Urinary bladder (tissue), 4 donors: ENCODE data around the gene ARHGAP1. TPM values are rescaled to one million over a fixed set of nuclear protein-coding genes. Genes with fewer than 3 reads are reported as not detected.

ENCODE experiments used
- DNase-seq: peaks from one replicate; pipeline ENCODE4 v3.0.0-alpha.2; 2015; ENCODE audit errors: extremely low spot score
- H3K27ac ChIP-seq: one replicate; pipeline ENCODE4 v1.5.1; 2013; ENCODE audit warnings: low read depth, mild to moderate bottlenecking, moderate library complexity
- H3K36me3 ChIP-seq: one replicate; pipeline ENCODE4 v1.6.1; 2013; ENCODE audit warnings: mild to moderate bottlenecking, moderate library complexity; ENCODE audit not compliant: insufficient read depth
- H3K4me1 ChIP-seq: one replicate; pipeline ENCODE4 v1.6.1; 2013; ENCODE audit warnings: mild to moderate bottlenecking, moderate library complexity; ENCODE audit not compliant: insufficient read depth
- H3K4me3 ChIP-seq: one replicate; pipeline ENCODE4 v1.5.1; 2013; ENCODE audit warnings: low read depth, low read length
- WGBS: extraction: QIAGEN DNeasy Blood & Tissue Kit; methylation state at CpG from one replicate; pipeline ENCODE4 v1.1.7; 2013; 5-methylcytosine and 5-hydroxymethylcytosine counted together
- polyA plus RNA-seq: library from polyadenylated mRNA; stranded (reverse); fragments of 200-250 nt; gene quantifications from one replicate; pipeline ENCODE4 v1.2.3, GENCODE V29; 2013
- total RNA-seq: library from RNA; depleted of rRNA; stranded (reverse); fragments of >200 nt; gene quantifications from one replicate; pipeline ENCODE4 v1.2.3, GENCODE V29; 2014
- donor health status: healthy with polysubstance abuse.
- donor health status: healthy.

The ARHGAP1 gene
- total and polyA plus RNA-seq, 2 donors = 41.8 to 128 TPM

DNA sequence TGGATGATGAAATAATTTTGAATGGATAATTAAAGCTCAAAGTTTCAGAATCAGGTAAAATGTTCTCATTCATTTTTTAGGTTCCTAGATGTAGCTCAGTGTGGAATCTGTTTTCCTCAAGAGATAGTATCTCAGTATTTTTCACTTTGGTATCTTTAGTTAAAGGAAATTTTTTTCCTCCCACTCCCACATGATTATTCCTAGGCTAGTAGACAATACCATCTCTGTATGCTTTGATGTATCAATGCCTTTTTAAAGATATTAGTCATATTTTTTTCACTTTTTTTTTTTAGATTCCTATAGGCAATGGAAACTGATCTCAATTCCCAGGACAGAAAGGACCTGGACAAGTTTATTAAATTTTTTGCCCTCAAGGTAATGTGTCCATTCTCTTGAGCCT is 56.4 kb downstream of the ARHGAP1 start:
- no peak overlapping the region for H3K4me3 ChIP-seq
- H3K4me1 ChIP-seq = no peaks in the 10 kb centered on the region
- no peak for DNase-seq
- H3K27ac ChIP-seq = no peak overlapping the region
- no peaks in the 10 kb centered on the region for H3K36me3 ChIP-seq

DNA sequence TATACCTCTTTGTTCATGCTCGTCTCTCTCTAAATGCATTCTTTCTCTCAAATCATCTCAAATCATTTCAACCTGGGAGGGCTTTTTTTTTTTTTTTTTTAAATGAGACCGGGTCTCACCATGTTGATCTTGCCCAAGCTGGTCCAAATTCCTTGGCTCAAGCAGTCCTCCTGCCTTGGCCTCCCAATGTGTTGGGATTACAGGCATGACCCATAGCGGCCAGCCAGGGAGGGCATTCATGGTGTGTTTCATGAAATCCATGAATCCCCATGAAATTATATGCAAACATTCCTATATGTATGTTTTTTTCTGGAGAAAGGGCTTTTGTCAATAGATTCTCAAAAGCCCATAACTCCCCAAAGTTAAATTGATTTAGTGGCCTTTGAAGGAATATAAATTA is 56.9 kb downstream of the ARHGAP1 start:
- WGBS = 83% methylated on average over 3 of the region's 3 CpGs
- H3K36me3 ChIP-seq = no peaks in the 10 kb centered on the region
- no peaks in the 10 kb centered on the region for H3K4me1 ChIP-seq

DNA sequence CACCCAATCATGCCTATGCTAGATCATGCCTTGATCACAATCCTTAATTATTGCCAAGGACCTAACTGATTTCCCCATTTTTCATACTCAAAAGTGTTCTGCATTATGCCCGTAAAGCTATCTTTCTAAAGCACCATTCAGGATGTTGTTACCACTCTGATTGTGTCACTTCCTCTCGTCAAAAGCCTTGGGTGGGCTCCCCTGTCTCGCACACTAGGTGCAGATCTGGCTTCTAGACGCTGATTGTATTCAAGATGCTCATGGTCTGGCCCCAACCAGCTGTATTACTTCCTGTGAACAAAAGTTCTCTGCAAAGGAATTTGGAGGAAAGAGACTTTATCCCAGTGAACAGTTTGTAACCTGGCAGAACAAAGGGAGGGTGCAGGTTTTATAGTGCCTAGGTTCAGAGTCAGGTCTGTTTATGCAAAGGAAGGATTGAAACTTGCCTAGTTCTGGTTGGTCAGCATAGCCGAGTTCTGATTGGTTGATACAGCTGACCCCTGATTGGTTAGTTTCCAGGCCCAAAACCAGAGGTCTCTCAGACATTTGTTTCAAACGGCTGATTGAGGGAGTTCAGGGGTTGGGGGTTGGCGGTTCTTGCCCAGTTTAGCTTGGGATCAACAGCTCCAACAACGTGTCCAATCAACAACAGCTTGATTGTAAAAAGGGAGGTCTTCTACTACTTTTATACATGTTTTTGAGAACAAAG is 57.6 kb downstream of the ARHGAP1 start:
- no peak overlapping the region for H3K27ac ChIP-seq
- 92% methylated on average over 8 of the region's 8 CpGs for WGBS
- DNase-seq = no peak
- H3K4me3 ChIP-seq = no peak overlapping the region
- no peaks in the 10 kb centered on the region for H3K4me1 ChIP-seq
- no peaks in the 10 kb centered on the region for H3K36me3 ChIP-seq

More for the DNA sequence above, 56.9 kb downstream of the ARHGAP1 start:
- DNase-seq = no peak
- H3K4me3 ChIP-seq = no peak overlapping the region
- H3K27ac ChIP-seq = no peak overlapping the region

DNA sequence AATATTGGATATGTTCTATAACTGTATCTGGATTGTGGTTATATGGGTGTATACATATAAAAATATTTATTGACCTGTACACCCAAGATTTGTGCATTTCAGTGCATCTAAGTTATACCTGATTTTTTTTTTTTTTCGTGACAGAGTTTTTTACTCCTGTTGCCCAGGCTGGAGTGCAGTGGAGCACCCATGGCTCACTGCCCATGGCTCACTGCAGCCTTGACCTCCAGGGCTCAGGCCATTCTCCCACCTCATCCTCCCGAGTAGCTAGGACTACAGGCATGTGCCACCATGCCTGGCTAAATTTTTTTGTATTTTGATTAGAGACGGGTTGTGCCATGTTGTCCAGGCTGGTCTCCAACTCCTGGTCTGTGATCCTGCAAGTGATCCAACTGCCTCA is 58.8 kb downstream of the ARHGAP1 start:
- Histone ChIP-seq H3K4me1 (no peaks in the 10 kb centered on the region), H3K36me3 (no peaks in the 10 kb centered on the region), H3K27ac (no peak overlapping the region), H3K4me3 (no peak overlapping the region)
- no peak for DNase-seq
- 93% methylated on average over 3 of the region's 3 CpGs for whole genome bisulfite sequencing

DNA sequence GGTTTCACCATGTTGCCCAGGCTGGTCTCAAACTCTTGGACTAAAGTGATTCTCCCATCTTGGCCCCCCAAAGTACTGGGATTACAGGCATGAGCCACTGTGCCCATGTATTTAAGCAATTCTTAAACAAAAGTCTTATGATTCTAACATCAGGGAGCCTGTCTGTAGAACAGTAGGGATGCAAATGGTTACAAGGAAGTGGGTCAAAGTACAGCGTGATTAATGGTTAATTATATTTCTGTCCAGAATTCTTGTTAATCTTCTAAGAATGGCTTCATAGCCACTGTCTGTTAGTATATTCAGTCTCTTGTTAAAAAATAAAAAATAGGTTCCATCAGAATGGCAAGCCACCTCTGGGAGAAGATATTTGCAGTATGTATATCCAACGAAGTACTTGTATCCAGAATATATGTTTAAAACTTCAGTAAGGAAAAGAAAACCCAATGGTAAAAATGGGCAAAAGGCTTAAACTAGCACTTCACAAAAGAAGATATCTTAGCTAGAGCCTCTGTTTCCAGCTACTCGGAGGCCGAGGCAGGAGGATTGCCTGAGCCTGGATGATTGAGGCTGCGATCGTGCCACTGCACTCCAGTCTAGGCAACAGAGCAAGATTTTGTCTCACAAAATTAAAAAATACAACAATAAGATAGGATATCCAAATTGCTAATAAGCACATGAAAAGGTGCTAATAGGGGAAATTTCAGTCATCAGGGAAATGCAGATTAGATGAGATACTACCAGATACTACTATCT is 60.2 kb downstream of the ARHGAP1 start:
- Histone ChIP-seq H3K36me3 (no peaks in the 10 kb centered on the region), H3K4me3 (no peak overlapping the region), H3K4me1 (no peaks in the 10 kb centered on the region), H3K27ac (no peak overlapping the region)
- no peak for DNase-seq
- 97% methylated on average over 6 of the region's 6 CpGs for WGBS

DNA sequence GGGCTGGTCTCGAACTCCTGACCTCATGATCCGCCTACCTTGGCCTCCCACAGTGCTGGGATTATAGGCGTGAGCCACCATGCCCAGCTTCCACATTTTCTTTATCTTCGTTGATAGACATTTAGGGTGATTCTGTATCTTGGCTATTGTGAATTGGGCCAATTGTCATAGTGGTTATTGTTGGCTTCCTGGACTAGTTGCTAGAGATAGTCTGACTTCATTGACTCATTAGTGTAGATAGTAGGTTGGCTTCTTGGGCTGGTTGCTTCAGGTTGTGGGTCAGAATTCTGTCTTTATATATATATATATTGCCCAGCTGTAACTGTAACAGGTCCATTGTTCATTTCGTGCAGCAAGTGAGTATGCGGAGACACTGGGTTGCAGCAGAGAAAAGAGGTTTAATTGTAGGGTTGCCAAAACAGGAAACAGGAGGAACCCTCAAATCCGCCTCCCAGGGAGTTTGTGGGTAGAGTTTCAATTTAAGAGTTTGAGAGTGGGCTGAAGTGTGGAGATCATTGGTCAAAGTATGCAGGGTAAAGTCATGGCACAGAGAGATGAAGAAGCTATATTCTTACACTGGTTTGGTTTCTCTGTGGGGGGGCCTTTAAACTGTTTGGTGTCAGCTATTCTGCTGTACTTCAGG is 61.1 kb downstream of the ARHGAP1 start:
- no peaks in the 10 kb centered on the region for H3K36me3 ChIP-seq
- no peak overlapping the region for H3K4me3 ChIP-seq
- DNase-seq = no peak
- WGBS = 97% methylated on average over 7 of the region's 7 CpGs
- no peak overlapping the region for H3K27ac ChIP-seq
- no peaks in the 10 kb centered on the region for H3K4me1 ChIP-seq

DNA sequence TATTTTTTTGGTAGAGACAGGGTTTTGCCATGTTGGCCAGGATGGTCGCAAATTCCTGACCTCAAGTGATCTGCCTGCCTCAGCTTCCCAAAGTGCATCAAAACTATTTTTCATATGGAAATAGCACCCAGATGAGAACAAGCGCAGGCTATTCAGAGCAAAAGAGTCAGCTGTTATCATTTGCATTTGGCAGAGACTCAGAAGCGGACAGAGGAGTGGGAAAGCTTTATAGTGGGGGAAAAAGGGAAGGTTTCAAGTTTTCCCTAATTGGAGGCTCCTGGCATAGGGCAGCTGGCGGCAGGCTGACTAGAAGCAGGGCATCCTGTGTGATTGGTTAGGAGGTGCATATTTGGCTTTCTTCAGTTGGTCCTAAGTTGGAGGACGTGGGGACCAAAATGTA is 62.9 kb downstream of the ARHGAP1 start:
- DNase-seq = no peak
- Histone ChIP-seq H3K36me3 (peaks cover 2% of the 10 kb centered on the region), H3K4me3 (no peak overlapping the region), H3K4me1 (no peaks in the 10 kb centered on the region), H3K27ac (no peak overlapping the region)
- 94% methylated on average over 5 of the region's 5 CpGs for WGBS

DNA sequence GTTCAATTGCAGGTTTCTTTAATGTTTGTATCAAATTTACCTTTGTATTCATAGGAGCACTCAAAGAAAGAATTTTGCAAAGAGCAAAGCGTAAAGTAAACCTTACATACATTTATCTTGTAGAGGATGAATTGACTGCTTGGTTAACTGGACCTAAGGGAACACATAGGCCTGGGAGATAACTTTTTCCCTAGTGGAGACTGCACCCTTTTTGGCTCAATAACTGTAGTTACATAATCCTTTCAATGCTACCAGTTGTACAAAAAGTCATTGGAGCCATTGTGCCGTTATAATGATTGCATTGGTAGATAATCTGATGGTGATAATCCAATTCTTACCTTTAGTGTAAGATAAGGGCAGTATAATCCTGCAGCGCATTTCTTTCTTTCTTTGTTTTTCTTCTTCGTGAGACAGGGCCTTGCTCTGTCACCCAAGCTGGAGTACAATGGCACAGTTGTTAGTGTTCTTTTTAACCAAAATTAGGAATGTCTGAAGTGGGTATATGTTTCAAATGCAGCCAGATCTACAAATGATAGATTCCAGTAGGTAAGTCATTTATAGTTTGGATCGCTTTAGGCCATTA is 64.8 kb downstream of the ARHGAP1 start:
- DNase-seq = no peak
- no peaks in the 10 kb centered on the region for H3K4me1 ChIP-seq
- H3K36me3 ChIP-seq = peaks cover 3% of the 10 kb centered on the region
- no peak overlapping the region for H3K4me3 ChIP-seq
- H3K27ac ChIP-seq = no peak overlapping the region
- WGBS = 90% methylated on average over 5 of the region's 5 CpGs

DNA sequence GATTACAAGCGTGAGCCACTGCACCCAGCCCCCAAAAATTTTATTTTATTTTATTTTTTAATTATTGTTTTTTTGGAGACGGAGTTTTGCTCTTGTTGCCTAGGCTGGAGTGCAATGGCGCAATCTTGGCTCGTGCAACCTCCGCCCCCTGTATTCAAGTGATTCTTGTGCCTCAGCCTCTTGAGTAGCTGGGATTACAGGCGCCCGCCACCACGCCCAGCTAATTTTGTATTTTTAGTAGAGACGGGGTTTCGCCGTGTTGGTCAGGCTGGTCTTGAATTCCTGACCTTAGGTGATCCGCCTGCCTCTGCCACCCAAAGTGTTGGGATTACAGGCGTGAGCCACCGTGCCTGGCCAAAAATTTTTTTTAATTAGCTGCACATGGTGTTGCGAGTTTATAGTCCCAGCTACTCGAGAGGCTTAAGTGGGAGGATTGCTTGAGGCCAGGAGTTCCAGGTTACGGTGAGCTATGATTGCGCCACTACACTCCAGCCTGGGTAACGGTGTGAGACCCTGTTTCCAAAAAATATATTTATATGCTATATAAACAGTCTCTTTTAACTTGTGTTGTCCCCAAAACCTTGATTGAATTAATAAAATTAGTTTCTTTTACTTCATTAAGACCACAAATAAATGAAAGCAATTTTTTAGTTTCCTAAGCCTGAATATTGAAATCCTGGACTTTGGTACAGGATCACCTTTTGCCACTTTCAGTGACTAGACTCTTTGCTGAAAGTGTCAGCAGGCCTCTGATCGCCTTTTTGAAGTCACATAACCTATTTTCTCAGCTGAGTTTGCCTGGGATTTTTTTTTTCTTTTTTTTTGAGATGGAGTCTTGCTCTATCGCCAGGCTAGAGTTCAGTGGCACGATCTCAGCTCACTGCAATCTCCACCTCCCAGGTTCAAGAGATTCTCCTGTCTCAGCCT is 66.9 kb downstream of the ARHGAP1 start:
- WGBS = 92% methylated on average over 22 of the region's 22 CpGs
- H3K36me3 ChIP-seq = peaks cover 3% of the 10 kb centered on the region
- no peak overlapping the region for H3K27ac ChIP-seq
- H3K4me1 ChIP-seq = no peaks in the 10 kb centered on the region
- no peak for DNase-seq
- H3K4me3 ChIP-seq = no peak overlapping the region

DNA sequence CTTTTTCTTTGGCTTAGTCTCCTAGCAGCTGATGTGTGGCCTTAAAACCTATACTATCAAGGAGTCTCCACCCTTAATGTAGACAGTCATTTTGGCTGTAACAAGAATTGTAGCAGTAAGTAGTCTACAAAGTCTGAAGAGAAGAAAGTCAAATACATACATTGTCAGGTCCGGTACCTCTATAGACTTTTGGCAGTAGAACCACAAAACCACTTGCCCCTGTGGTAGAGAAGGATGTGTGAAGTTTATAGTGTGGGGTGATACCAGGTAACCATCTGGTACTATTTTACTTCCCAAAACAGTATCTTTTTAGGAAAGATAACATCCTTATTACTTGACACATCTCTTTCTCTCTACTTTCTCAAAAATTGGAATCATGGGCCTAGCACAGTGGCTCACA is 67.9 kb downstream of the ARHGAP1 start:
- peaks cover 3% of the 10 kb centered on the region for H3K36me3 ChIP-seq

DNA sequence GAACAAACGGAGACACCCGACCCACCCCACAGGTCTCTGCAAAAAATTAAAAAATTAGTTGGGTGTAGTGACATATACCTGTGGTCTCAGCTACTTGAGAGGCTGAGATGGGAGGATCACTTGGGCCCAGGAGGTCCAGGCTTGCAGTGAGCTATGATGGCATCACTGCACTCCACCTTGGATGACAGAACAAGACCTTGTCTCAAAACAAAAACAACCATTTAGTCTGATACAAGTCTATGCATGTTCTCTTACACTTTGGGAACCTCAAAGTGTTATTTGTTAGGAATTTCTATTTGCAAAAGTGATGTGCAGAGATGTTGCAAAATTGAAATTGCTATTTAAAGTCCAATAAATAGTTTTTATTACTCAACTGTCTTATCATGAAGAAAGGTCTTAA is 68.7 kb downstream of the ARHGAP1 start:
- H3K36me3 ChIP-seq = peaks cover 3% of the 10 kb centered on the region
- DNase-seq = no peak
- H3K4me1 ChIP-seq = no peaks in the 10 kb centered on the region
- H3K4me3 ChIP-seq = no peak overlapping the region
- 97% methylated on average over 2 of the region's 2 CpGs for whole genome bisulfite sequencing
- no peak overlapping the region for H3K27ac ChIP-seq

More for the DNA sequence above, 67.9 kb downstream of the ARHGAP1 start:
- 95% methylated on average over 1 of the region's 1 CpG for WGBS
- H3K27ac ChIP-seq = no peak overlapping the region
- DNase-seq = no peak
- no peak overlapping the region for H3K4me3 ChIP-seq
- H3K4me1 ChIP-seq = no peaks in the 10 kb centered on the region

DNA sequence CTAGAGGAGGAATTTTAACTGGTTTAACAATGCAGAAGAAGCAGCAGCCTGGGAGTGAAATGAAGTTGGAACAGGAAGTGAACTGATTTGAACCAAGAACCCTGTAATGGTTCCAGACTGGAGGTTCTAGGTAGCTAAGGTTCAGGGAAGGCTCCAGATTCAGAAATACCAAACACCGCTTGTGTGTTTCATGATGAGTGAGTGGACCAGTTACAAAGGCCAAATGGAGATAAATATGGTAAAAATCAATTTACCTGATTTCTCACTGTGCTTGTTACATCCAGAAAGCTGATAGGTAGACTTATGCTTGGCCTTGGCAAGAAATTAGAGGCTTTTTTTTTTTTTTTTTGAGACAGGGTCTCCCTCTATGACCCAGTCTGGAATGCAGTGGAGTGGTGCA is 70.2 kb downstream of the ARHGAP1 start:
- Histone ChIP-seq H3K4me1 (no peaks in the 10 kb centered on the region), H3K27ac (no peak overlapping the region), H3K4me3 (no peak overlapping the region), H3K36me3 (peaks cover 3% of the 10 kb centered on the region)
- DNase-seq = no peak
- WGBS = 99% methylated on average over 1 of the region's 1 CpG

DNA sequence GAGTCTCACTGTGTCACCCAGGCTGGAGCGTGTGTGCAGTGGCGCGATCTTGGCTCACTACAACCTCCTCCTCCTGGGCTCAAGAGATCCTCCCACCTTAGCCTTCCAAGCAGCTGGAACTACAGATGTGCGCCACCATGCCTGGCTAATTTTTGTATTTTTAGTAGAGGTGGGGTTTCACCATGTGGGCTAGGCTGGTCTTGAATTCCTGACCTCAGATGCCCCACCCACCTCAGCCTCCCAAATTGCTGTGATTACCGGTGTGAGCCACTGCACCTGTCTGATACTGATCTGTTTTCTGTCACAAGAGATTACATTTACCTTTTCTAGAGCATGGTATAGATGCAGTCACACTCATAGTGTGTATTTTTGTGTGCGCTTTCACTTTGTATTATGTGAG is 71.5 kb downstream of the ARHGAP1 start:
- Histone ChIP-seq H3K4me1 (no peaks in the 10 kb centered on the region), H3K36me3 (peaks cover 3% of the 10 kb centered on the region), H3K27ac (no peak overlapping the region), H3K4me3 (no peak overlapping the region)
- WGBS = 87% methylated on average over 6 of the region's 6 CpGs
- no peak for DNase-seq
